Ectodermal cell (in vitro differentiated cells): Measurements from ENCODE around the gene TULP4.
A peak's percentile ranks its signal among the peaks of the same experiment; 100 is the strongest.

Source experiments
- H3K27ac ChIP-seq: 2 replicates; pipeline ENCODE4 v1.7.0; 2013; ENCODE audit warnings: mild to moderate bottlenecking, low read depth, low read length; ENCODE audit not compliant: insufficient read depth, poor library complexity, severe bottlenecking
- H3K27me3 ChIP-seq: 2 replicates; pipeline ENCODE4 v1.7.0; 2013; ENCODE audit warnings: mild to moderate bottlenecking, low read length; ENCODE audit not compliant: insufficient read depth, control insufficient read depth, poor library complexity, severe bottlenecking
- H3K36me3 ChIP-seq: one replicate; pipeline ENCODE4 v1.7.0; 2013; ENCODE audit warnings: low read length; ENCODE audit not compliant: control insufficient read depth, insufficient read depth
- H3K4me1 ChIP-seq: one replicate; pipeline ENCODE4 v1.7.0; 2013; ENCODE audit warnings: low read length; ENCODE audit not compliant: control insufficient read depth, insufficient read depth
- H3K4me3 ChIP-seq: 2 replicates; pipeline ENCODE4 v1.7.0; 2013; ENCODE audit warnings: low read depth, low read length, control low read depth; ENCODE audit not compliant: insufficient read depth
- H3K9me3 ChIP-seq: 2 replicates; pipeline ENCODE4 v1.7.0; 2013; ENCODE audit warnings: mild to moderate bottlenecking, low read length, moderate library complexity; ENCODE audit not compliant: control insufficient read depth
- WGBS, 2 experiments: methylation state at CpG; one replicate each; pipeline ENCODE4 v1.1.7; 2013; ENCODE audit warnings: missing lambda C conversion rate in 2 of 2; 5-methylcytosine and 5-hydroxymethylcytosine counted together

TULP4 gene

GRCh38 chr6:158559338-158559894 is 247.2 kb downstream of the TULP4 start:
- H3K4me3 ChIP-seq: peak overlapping the region; percentile 77
- H3K27me3 ChIP-seq: no peaks in the 10 kb centered on the region
- no peaks in the 10 kb centered on the region for H3K36me3 ChIP-seq
- peaks cover 14% of the 10 kb centered on the region for H3K4me1 ChIP-seq
- H3K27ac ChIP-seq: no peak overlapping the region
- H3K9me3 ChIP-seq: no peaks in the 10 kb centered on the region
- WGBS, 2 experiments: 55 to 58% methylated on average over 14 of the region's 14 CpGs

DNA sequence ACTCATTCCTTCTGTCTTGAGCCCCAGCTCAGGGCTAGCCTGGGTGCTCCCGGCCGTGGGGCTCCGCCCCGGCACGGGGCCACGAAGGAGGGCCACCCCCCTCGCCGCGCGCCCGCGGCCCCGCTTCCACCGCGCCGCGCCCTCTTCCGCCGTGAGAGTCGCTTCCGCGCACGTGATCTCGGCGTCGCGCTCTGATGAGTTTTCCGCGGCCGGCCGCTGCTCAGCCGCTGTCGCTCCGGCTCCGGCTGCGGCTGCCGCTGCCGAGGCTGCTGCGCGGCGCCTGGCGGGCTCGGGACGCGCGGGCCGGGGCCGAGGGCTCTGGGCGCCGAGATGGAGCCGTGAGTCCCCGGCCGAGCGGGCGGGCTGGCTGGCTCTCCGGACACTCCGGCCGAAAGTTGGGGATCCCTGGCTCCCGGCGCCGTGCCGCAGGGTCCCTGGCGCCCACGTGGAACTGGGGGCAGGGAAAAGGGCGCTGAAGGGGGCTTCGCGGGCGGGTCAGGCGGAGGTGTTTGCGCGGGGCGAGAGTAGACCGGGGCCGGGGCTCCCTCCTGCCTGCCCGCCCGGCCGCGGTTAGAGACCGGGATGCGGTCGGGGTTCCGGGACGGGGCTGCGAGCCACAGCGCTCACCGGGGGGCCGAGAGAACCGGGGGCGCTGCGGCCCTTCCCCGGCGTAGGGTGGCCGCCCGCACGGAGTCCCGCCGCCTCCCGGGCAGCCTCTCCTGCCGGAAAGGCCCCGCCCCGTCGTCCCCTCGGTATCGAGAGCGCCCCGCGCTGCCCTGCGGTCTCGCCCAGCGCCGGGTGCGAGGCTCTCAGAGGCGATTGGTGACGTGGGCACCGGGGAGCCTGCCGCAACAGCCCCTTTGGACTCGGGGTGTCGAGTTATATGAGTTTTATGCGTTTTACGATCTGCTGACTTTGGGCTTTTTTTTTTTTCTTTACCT is 247.9 kb downstream of the TULP4 start, which contains the start of gene TMEM181:
Gene TMEM181 (plus strand): TSS at position 197 of the 941 bp plus-strand sequence. CDS start 134 bp downstream, at position 331.
- no peaks in the 10 kb centered on the region for H3K36me3 ChIP-seq
- WGBS, 2 experiments: 0% methylated on average over 120 of the region's 120 CpGs
- no peaks in the 10 kb centered on the region for H3K9me3 ChIP-seq
- peak within 1 kb of the TSS; percentile 77 for H3K4me3 ChIP-seq
- H3K4me1 ChIP-seq: peaks cover 14% of the 10 kb centered on the region
- no peaks in the 10 kb centered on the region for H3K27me3 ChIP-seq
- no peak within 1 kb of the TSS for H3K27ac ChIP-seq

- Histone ChIP-seq H3K9me3 (no peaks in the 10 kb centered on the region), H3K27ac (no peak overlapping the region)
- 21 to 24% methylated on average over 19 of the region's 19 CpGs for WGBS, 2 experiments
Observed at GRCh38 chr6:158560836-158561320, 248.6 kb downstream of the TULP4 start.

More at GRCh38 chr6:158560836-158561320, 248.6 kb downstream of the TULP4 start:
- Histone ChIP-seq H3K4me1 (peaks cover 18% of the 10 kb centered on the region), H3K36me3 (no peaks in the 10 kb centered on the region), H3K27me3 (no peaks in the 10 kb centered on the region), H3K4me3 (peak overlapping the region; percentile 77)
